GM23338 (cell line): ENCODE results near the gene GPR183.

Source experiments
- CREB1 ChIP-seq: fragments of 250-450 bp; sonication (Bioruptor Pico); IDR thresholded peaks from 2 replicates; pipeline ENCODE4 v1.5.0; 2020; ENCODE audit warnings: low read depth, mild to moderate bottlenecking, moderate library complexity
- CTCF ChIP-seq, 2 experiments: fragments of 200-600 bp in 1 of 2; sonication (generic) in 1 of 2; conservative IDR thresholded peaks; 2 replicates each; pipeline versions ENCODE4 v1.5.1 to v1.6.1; 2016 to 2017; ENCODE audit warnings: antibody characterized with exemption in 2 of 2, low read depth in 2 of 2, mild to moderate bottlenecking in 2 of 2, moderate library complexity in 1 of 2
- EZH2 ChIP-seq: fragments of 200-600 bp; sonication (generic); IDR thresholded peaks from one replicate; pipeline ENCODE4 v1.8.0; 2017; ENCODE audit warnings: antibody characterized with exemption, mild to moderate bottlenecking, low read depth; ENCODE audit not compliant: unreplicated experiment
- EZH2phosphoT487 ChIP-seq: fragments of 200-600 bp; sonication (generic); IDR thresholded peaks from one replicate; pipeline ENCODE4 v1.8.1; 2018; ENCODE audit warnings: antibody characterized with exemption; ENCODE audit not compliant: unreplicated experiment
- JUNB ChIP-seq: IDR thresholded peaks from one replicate; pipeline ENCODE4 v1.6.1; 2016; ENCODE audit warnings: antibody characterized with exemption; ENCODE audit not compliant: unreplicated experiment
- POLR2AphosphoS5 ChIP-seq: IDR thresholded peaks from 2 replicates; pipeline ENCODE4 v1.6.1; 2016; ENCODE audit warnings: antibody characterized with exemption, low read depth
- STAT1 ChIP-seq: IDR thresholded peaks from one replicate; pipeline ENCODE4 v1.6.1; 2016; ENCODE audit warnings: antibody characterized with exemption; ENCODE audit not compliant: unreplicated experiment
- TF ChIP-seq, protein P1 (sequence below): IDR thresholded peaks from one replicate; pipeline ENCODE4 v1.6.1; 2018; ENCODE audit warnings: antibody characterized with exemption; ENCODE audit not compliant: unreplicated experiment

DNA sequence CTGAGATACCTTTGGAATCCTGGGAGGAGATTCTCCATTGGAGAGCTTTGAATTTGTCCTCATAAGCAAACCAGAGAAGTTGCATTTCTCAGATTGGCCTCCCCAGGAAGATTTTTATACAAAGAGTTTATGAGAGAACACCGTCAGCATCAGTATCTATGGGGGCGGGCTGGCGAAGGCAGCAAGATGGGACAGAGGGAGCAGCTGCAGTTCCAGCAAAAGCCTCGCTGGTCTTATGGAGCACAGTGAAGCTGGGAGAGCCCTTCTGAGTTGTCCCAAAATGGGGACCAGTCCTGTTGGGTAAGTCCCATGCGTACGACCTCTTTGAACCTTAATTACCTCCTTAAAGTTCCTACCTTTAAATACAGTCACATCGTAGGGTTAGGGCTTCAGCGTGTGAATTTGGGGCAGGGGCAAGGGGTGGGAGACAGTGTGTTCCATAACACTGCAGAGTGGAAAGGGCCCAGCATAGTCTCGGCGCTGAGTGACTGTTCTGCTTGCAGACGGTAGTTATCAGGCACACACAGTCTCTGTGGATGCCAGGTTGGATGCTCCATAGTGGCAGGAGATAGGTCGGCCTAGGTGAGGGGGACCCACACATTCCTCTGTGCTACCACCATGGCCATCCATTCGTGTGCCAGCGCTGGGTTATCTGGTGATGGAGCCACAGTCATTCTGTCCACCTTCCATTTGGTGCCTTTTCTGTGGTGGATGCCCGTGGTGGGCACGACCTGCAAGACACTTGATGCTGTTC, 34.9 kb upstream of the GPR183 start:
- TF ChIP-seq CTCF (conservative IDR thresholded peaks at IDR 0.05; ENCODE audit: low read depth in 2 of 2) (no peak), JUNB (no peak), EZH2phosphoT487 (no peak), POLR2AphosphoS5 (no peak), STAT1 (no peak), EZH2 (no peak), CREB1 (no peak)
- TF ChIP-seq, protein P1, sequence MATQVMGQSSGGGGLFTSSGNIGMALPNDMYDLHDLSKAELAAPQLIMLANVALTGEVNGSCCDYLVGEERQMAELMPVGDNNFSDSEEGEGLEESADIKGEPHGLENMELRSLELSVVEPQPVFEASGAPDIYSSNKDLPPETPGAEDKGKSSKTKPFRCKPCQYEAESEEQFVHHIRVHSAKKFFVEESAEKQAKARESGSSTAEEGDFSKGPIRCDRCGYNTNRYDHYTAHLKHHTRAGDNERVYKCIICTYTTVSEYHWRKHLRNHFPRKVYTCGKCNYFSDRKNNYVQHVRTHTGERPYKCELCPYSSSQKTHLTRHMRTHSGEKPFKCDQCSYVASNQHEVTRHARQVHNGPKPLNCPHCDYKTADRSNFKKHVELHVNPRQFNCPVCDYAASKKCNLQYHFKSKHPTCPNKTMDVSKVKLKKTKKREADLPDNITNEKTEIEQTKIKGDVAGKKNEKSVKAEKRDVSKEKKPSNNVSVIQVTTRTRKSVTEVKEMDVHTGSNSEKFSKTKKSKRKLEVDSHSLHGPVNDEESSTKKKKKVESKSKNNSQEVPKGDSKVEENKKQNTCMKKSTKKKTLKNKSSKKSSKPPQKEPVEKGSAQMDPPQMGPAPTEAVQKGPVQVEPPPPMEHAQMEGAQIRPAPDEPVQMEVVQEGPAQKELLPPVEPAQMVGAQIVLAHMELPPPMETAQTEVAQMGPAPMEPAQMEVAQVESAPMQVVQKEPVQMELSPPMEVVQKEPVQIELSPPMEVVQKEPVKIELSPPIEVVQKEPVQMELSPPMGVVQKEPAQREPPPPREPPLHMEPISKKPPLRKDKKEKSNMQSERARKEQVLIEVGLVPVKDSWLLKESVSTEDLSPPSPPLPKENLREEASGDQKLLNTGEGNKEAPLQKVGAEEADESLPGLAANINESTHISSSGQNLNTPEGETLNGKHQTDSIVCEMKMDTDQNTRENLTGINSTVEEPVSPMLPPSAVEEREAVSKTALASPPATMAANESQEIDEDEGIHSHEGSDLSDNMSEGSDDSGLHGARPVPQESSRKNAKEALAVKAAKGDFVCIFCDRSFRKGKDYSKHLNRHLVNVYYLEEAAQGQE = no peak
